HCT116 (cell line): ENCODE data around the gene SLC6A6. TPM values are rescaled to one million over a fixed set of nuclear protein-coding genes. Genes with fewer than 3 reads are reported as not detected.
"Not testable (repeated sequence)": the region's sequence is repeated elsewhere in the genome, so short reads cannot be mapped to it uniquely, and the experiment has no call there.

ENCODE experiments used
- ATAC-seq: fragments of 200-7000 bp; cut with Tn5 transposase; 2 replicates; pipeline ENCODE4 v1.9.1; 2020; ENCODE audit warnings: mild to moderate bottlenecking, moderate library complexity
- BruUV-seq: library from RNA; stranded (reverse); fragments of 400-500 nt; replicated peaks from 2 replicates; lab custom pipeline; 2021; lab: Mats Ljungman, UMichigan
- CTCF ChIA-PET: fragments of 300-600 bp; sonication (Branson Sonifier 250); formaldehyde crosslinking; loops from one replicate; lab custom pipeline; 2021; ENCODE audit warnings: antibody characterized with exemption; lab: Charles Lee
- POLR2A ChIA-PET: fragments of 300-600, 350-600 bp; sonication (Branson Sonifier 250); formaldehyde crosslinking; loops from one replicate; lab custom pipeline; 2021; ENCODE audit warnings: antibody characterized with exemption; lab: Charles Lee
- RAD21 ChIA-PET, 2 experiments: fragments of 300-600 bp; sonication (Branson Sonifier 250); formaldehyde crosslinking; loops; one replicate each; lab custom pipeline; 2023; ENCODE audit warnings: low total read pairs in 2 of 2; ENCODE audit not compliant: uncharacterized antibody in 2 of 2, unreplicated experiment in 2 of 2, low non-redundant PET in 1 of 2; lab: Charles Lee
- DNase-seq: peaks from one replicate; pipeline ENCODE4 v3.0.0-alpha.2; 2010; ENCODE audit warnings: low read depth, low spot score
- H2AFZ ChIP-seq: fragments of 200-600 bp; shearing (Covaris generic), sonication (generic); 2 replicates; pipeline ENCODE4 v1.6.1; 2017; ENCODE audit warnings: low read depth, mixed run types, mixed read lengths, antibody characterized with exemption, low read length; ENCODE audit not compliant: poor library complexity, severe bottlenecking
- H3K27ac ChIP-seq: 2 replicates; pipeline ENCODE4 v1.5.1; 2012; ENCODE audit warnings: low read depth, low read length
- H3K27me3 ChIP-seq: fragments of 200-600 bp; sonication (generic); 2 replicates; pipeline ENCODE4 v1.6.1; 2016; ENCODE audit warnings: mixed run types, low read length, mixed read lengths; ENCODE audit not compliant: insufficient read depth
- H3K36me3 ChIP-seq, 2 experiments: fragments of 200-500 bp in 1 of 2; fragments of 200-600 bp in 1 of 2; sonication (Bioruptor generic) in 1 of 2; sonication (generic) in 1 of 2; 2 replicates each; pipeline versions ENCODE4 v1.5.1 to v1.6.1; 2014 to 2016; ENCODE audit warnings: low read length in 2 of 2, inconsistent platforms in 1 of 2, mixed read lengths in 1 of 2, mixed run types in 1 of 2; ENCODE audit not compliant: insufficient read depth in 2 of 2, control insufficient read depth in 1 of 2
- H3K4me1 ChIP-seq, 2 experiments: fragments of 200-600 bp in 1 of 2; sonication (generic) in 1 of 2; 2 replicates each; pipeline versions ENCODE4 v1.5.1 to v1.6.1; 2012 to 2017; ENCODE audit warnings: low read length in 2 of 2, inconsistent platforms in 1 of 2, mild to moderate bottlenecking in 1 of 2, mixed read lengths in 1 of 2, mixed run types in 1 of 2, moderate library complexity in 1 of 2; ENCODE audit not compliant: insufficient read depth in 2 of 2, control insufficient read depth in 1 of 2
- H3K4me2 ChIP-seq: fragments of 200-600 bp; sonication (generic); 2 replicates; pipeline ENCODE4 v1.6.1; 2017; ENCODE audit warnings: mixed run types, low read length, mixed read lengths
- H3K4me3 ChIP-seq, 2 experiments: fragments of 200-600 bp in 1 of 2; sonication (generic) in 1 of 2; replicated peaks in 1 of 2; 2 replicates each; pipeline ENCODE4 v1.5.1; 2011 to 2016; ENCODE audit warnings: low read length in 2 of 2, control low read depth in 1 of 2, low read depth in 1 of 2, mild to moderate bottlenecking in 1 of 2, mixed read lengths in 1 of 2, mixed run types in 1 of 2
- H3K79me2 ChIP-seq: fragments of 200-600 bp; sonication (generic); 2 replicates; pipeline ENCODE4 v1.6.1; 2017; ENCODE audit warnings: mild to moderate bottlenecking, mixed run types, low read length, moderate library complexity, mixed read lengths; ENCODE audit not compliant: insufficient read depth
- H3K9ac ChIP-seq: fragments of 200-600 bp; sonication (generic); 2 replicates; pipeline ENCODE4 v1.6.1; 2016; ENCODE audit warnings: low read length, mixed read lengths
- H3K9me2 ChIP-seq: fragments of 200-600 bp; sonication (generic), shearing (Covaris generic); 2 replicates; pipeline ENCODE4 v1.6.1; 2017; ENCODE audit warnings: mixed run types, mild to moderate bottlenecking, moderate library complexity; ENCODE audit not compliant: insufficient read depth
- H3K9me3 ChIP-seq, 2 experiments: fragments of 200-500 bp in 1 of 2; fragments of 200-600 bp in 1 of 2; sonication (Bioruptor generic) in 1 of 2; sonication (generic) in 1 of 2; 2 replicates each; pipeline ENCODE4 v1.6.1; 2014 to 2017; ENCODE audit warnings: low read length in 2 of 2, mixed read lengths in 2 of 2, inconsistent platforms in 1 of 2, low read depth in 1 of 2, mild to moderate bottlenecking in 1 of 2, mixed run types in 1 of 2, moderate library complexity in 1 of 2; ENCODE audit not compliant: control insufficient read depth in 1 of 2, insufficient read depth in 1 of 2
- H4K20me1 ChIP-seq: fragments of 200-600 bp; sonication (generic), shearing (Covaris generic); 2 replicates; pipeline ENCODE4 v1.6.1; 2017; ENCODE audit warnings: mixed run types, mild to moderate bottlenecking, moderate library complexity; ENCODE audit not compliant: insufficient read depth
- ELF1 ChIP-seq: IDR thresholded peaks from 2 replicates; pipeline ENCODE4 v1.6.1; 2012; ENCODE audit warnings: low read depth, borderline replicate concordance
- EZH2phosphoT487 ChIP-seq: fragments of 200-600 bp; IDR thresholded peaks from 2 replicates; pipeline ENCODE4 v1.6.1; 2018; ENCODE audit warnings: antibody characterized with exemption, borderline replicate concordance
- SIN3A ChIP-seq: IDR thresholded peaks from 2 replicates; pipeline ENCODE4 v1.6.1; 2012; ENCODE audit warnings: low read depth
- SP1 ChIP-seq: IDR thresholded peaks from 2 replicates; pipeline ENCODE4 v1.6.1; 2012; ENCODE audit warnings: low read depth
- SRF ChIP-seq: IDR thresholded peaks from 2 replicates; pipeline ENCODE4 v1.6.1; 2012; ENCODE audit warnings: low read depth
- intact Hi-C: fragments of 100-400 bp; cut with micrococcal nuclease; formaldehyde crosslinking; loops from 2 replicates; pipeline ENCODE4 v1.10.0; 2022
- total RNA-seq: library from RNA; stranded (reverse); gene quantifications from one replicate; pipeline ENCODE4 v1.2.1, GENCODE V29; 2021; ENCODE audit not compliant: unreplicated experiment
- TF ChIP-seq, protein P1 (sequence below): IDR thresholded peaks from 2 replicates; pipeline ENCODE4 v1.6.1; 2011; ENCODE audit warnings: mild to moderate bottlenecking, low read length, moderate library complexity; ENCODE audit not compliant: insufficient replicate concordance; ENCODE audit errors: extremely low read depth

SLC6A6 gene
- total RNA-seq, 1 experiment from 2014 or later: 36.3 TPM

DNA sequence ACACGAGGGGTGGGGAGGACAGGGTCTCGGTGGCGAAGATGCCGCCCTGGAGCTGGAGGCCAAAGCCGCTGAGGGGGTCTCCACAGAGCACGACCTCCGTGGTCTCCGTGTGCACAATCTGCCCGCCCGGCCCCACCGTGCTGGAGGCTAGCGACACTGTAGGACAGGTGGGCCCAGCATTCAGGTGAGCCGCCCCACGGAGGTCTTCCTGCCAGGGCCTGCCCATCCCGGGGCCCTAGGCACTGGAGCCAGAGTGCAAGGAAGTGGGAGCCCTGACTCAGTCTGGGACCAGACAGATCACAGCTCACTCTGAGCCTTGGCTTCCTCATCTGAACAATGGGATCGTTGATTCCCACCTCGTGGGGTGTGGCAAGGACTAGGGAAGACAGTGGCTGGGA is 111.9 kb downstream of the SLC6A6 start:
- Histone ChIP-seq H3K4me1 (no peaks in the 10 kb centered on the region), H3K9ac (no peak overlapping the region), H3K36me3 (no peaks in the 10 kb centered on the region), H3K4me2 (no peak overlapping the region), H2AFZ (no peak overlapping the region), H3K9me3 (no peaks in the 10 kb centered on the region), H3K9me2 (no peaks in the 10 kb centered on the region), H3K4me3 (no peak overlapping the region), H4K20me1 (no peaks in the 10 kb centered on the region), H3K27ac (no peak overlapping the region), H3K27me3 (no peaks in the 10 kb centered on the region), H3K79me2 (no peaks in the 10 kb centered on the region)
- TF ChIP-seq SIN3A (no peak), SRF (no peak), SP1 (no peak), ELF1 (no peak), EZH2phosphoT487 (no peak)
- TF ChIP-seq, protein P1, sequence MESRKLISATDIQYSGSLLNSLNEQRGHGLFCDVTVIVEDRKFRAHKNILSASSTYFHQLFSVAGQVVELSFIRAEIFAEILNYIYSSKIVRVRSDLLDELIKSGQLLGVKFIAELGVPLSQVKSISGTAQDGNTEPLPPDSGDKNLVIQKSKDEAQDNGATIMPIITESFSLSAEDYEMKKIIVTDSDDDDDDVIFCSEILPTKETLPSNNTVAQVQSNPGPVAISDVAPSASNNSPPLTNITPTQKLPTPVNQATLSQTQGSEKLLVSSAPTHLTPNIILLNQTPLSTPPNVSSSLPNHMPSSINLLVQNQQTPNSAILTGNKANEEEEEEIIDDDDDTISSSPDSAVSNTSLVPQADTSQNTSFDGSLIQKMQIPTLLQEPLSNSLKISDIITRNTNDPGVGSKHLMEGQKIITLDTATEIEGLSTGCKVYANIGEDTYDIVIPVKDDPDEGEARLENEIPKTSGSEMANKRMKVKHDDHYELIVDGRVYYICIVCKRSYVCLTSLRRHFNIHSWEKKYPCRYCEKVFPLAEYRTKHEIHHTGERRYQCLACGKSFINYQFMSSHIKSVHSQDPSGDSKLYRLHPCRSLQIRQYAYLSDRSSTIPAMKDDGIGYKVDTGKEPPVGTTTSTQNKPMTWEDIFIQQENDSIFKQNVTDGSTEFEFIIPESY: no peak
- intact Hi-C loops: no loop called here
- BruUV-seq: no TSS peak
- CTCF ChIA-PET: no interaction called here
- DNase-seq (no peak), ATAC-seq (no peak)
- RAD21 ChIA-PET: no interaction called here
- POLR2A ChIA-PET: no interaction called here

GRCh38 chr3:14515526-14515925 is 113.1 kb downstream of the SLC6A6 start:
- H3K9me2 ChIP-seq, H3K4me1 ChIP-seq, DNase-seq, H3K9me3 ChIP-seq, intact Hi-C loops, ATAC-seq, CTCF ChIA-PET, H3K79me2 ChIP-seq, POLR2A ChIA-PET, H3K9ac ChIP-seq, H3K27me3 ChIP-seq, H4K20me1 ChIP-seq, H2AFZ ChIP-seq, H3K36me3 ChIP-seq, RAD21 ChIA-PET, H3K4me2 ChIP-seq, BruUV-seq, H3K27ac ChIP-seq, H3K4me3 ChIP-seq: not testable (repeated sequence)
